ENCODE results near the gene SMCHD1.

- TF ChIP-seq CTCF (IDR thresholded peaks at IDR 0.05) (no peak), POLR2A (IDR thresholded peaks at IDR 0.05) (no peak)
Observed at GRCh38 chr18:2758309-2758708, 102.8 kb downstream of the SMCHD1 start.
